ENCODE measurements around the gene HOXA1.

Gene HOXA1

GRCh38 chr7:27095897-27096767 is at the start of gene HOXA1:
Gene HOXA1 (minus strand): TSS chr7:27096000. CDS start chr7:27095912, 88 bp downstream.
- no peak for DNase-seq

GRCh38 chr7:27145165-27145913 is 49.5 kb upstream of the HOXA1 start:
- DNase-seq, result no peak

DNA sequence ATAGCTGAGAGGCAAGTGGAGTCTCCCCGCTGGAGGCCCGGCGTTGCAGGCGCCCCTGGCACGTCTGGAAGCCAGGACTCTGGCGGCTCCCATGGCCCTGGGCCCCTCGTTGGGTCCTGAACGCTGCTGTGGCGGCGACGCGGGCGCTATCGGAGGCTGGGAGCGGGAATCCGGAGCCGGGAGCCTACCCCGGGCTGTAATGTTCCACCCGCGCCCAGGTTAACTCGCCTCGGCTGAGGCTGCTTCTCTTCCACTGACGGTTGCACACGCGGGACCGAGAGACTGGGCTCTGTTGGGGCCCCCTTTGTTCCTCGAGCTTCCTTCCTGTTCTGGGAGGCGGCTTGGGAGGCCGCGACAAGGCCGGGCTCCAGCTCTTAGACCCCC is 49.0 kb upstream of the HOXA1 start:
- no peak for DNase-seq

DNA sequence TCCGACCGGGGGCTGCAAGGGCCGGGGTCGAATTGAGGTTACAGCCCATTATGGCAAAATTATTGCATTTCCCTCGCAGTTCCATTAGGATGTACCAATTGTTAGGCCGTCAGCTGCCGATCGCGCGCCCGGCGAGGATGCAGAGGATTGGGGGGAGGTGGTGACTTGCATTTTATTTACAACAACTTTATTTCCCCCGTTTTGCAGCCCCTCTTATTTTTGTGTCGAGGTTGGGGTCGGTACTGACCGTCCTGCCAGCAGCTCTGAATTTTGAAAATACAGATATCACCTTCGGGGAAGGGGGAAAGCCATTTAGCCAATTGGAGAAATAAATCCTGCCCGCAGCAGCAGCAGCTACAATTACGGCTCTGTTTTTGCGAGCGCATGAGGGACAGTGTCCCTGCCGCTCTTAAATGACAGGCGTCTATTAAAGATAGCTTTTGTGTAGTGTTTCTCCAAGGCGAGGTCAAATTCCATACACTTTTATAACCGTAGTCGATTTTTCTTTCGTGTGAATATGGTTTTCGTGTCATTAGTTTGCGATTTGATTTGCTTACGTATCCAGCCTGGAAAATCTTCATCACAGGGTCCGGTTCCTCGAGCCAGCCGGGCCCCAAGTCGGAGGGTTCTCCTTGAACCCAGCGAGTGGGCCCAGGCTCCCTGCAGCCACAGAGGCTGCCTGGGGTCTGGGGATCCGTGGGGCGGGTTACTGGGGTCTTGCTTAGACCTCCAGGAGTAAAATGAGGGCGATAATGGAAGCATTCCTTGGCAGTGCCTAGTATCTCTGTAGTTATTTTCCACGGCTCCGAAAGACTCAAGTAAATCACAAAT is 48.4 kb upstream of the HOXA1 start:
- DNase-seq, result no peak

- DNase-seq, result no peak
These were observed 47.5 kb upstream of the HOXA1 start, which contains the start of gene HOXA5 for GRCh38 chr7:27143023-27143949. Gene HOXA5 (minus strand): TSS chr7:27143681. CDS start chr7:27143607, 74 bp downstream.

DNA sequence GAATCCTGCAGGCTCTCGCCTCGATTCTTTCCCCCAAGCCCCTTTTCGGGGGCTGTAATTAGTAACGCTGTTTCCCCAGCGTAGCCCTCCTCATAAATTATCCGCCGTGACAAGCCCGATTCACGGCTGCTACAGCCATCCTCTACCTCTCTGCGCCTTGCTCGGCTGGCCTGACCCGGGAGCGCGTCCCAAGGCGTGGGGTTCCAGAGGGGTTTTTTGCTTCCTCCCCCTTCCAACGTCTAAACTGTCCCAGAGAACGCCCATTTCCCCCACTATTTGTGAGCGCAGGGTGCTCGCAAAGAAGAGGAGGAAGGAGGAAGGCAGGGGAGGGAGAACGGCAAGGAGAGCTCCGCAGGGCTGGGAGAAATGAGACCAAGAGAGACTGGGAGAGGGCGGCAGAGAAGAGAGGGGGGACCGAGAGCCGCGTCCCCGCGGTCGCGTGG is 46.8 kb upstream of the HOXA1 start:
- DNase-seq, result no peak

DNA sequence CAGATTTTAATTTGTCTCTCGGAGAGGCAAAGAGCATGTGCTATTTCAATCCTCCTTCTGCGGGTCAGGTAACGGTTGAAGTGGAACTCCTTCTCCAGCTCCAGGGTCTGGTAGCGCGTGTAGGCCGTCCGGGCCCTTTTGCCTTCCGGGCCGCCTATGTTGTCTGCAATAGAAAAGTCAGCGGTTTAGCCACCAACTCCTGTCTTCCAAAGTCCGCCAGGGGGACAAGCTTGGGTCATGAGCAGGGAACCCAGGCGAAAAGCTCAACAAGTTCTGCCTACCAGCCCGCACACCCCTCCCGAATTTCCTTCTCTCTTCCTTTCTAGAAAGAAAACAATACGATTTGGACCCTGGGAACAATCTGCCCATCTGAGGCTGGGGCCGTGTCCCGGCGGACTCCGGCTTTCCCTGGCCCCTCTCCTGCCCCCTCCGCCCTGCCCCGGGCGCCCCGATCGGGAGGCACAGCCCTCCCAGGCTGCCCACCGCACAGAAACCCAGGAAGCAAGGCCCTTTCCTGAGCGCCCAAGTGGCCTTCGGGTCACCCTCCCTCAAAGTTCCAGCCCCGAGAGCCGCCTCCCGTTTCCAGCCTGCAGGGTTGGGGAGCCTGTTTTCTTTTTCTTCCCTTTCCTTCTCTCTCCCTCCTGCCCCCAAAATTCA is 46.3 kb upstream of the HOXA1 start:
- DNase-seq, result no peak

- no peak for DNase-seq
These were observed 45.5 kb upstream of the HOXA1 start for GRCh38 chr7:27141137-27141922.

DNA sequence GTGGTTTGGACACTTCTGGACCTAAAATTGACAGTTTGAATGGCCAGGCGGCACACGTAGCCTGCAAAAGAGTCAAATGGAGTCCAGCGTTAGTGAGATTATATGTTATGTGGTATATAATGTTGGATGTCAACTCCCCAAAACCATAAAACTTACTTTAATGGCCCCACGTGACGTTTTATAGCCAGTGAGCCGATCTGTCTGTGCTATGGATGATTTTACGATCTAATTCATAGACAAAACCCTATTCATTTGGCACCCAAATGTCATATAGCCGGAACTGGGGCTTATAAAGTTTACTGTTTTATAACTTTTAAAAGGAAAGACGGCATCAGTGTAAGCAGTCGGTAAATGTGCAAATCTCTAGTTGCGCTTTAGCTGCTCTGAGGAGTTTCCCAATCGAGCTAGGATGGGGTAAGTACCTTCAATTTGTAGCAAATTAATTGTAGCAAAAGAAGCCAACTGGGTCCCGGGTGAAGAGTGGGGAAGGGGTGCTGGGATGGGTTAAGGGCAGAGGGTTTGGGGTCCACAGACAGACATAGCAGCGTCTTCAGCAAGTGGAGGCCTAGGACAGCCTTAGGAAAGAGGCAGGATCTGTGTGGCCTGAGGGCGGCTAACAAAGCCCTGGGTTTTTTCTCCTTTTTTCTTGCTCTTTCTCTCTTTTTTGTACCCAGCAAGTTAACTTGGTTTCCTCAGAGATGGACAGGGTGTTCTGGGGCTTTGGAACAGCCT is 44.5 kb upstream of the HOXA1 start:
- DNase-seq, result no peak

GRCh38 chr7:27139334-27140125 is 43.7 kb upstream of the HOXA1 start:
- DNase-seq, result no peak

DNA sequence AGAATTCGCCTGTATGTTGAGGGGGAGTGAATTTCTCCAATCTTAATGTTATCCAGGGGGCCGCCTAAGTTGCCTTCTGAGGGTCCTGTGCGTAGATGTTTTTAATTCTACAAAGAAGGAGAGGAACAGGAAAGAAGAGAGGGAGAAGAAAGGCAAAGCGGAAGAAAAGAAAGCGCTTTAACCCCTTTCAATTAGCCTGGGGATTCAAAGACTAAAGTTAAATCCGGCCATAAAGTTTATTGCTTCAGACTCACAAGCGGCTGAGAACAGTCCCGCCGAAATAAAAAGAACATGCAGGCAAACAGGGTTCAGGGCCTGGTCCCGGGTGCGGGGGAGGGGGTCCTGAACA is 43.2 kb upstream of the HOXA1 start:
- DNase-seq, result no peak

DNA sequence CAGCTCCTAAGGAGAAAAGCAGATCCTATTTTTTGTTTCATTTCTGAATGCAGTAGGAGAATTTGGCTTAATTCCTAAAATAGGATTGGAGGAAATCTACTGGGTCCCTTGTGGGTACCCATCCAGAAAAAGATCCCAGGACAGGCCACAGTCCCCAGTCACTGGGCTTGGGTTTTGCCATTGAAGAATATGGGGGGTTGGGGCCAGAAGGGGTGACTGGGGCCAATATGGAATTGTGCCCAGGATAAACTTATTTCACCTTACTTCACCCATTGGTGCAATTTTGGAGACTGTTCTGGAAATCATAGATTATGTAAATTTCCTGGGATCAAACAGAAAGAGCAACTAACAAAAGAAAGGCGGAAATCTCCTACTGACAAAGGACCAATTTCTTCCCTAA is 42.7 kb upstream of the HOXA1 start:
- no peak for DNase-seq

- no peak for DNase-seq
These were observed 42.0 kb upstream of the HOXA1 start for GRCh38 chr7:27137640-27138315.

DNA sequence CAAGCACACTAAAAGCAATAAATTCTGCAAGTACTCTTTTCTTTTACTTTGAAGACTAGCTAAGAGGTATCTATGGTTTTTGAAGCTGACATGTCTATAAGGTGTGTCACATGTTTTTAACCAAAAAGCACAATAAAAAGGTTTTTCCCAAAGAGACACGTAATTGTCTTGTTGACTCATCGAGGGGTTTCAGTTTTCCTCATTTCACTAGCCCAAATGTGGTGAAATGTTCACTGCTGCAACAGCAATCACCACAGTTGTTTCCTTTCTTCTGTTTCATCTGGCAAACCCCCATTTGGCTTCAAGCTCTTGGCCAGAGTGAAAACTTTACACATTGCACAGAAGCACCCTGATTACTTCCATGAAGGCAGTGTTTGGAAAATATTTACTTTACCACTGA is 38.6 kb upstream of the HOXA1 start:
- DNase-seq, result no peak

DNA sequence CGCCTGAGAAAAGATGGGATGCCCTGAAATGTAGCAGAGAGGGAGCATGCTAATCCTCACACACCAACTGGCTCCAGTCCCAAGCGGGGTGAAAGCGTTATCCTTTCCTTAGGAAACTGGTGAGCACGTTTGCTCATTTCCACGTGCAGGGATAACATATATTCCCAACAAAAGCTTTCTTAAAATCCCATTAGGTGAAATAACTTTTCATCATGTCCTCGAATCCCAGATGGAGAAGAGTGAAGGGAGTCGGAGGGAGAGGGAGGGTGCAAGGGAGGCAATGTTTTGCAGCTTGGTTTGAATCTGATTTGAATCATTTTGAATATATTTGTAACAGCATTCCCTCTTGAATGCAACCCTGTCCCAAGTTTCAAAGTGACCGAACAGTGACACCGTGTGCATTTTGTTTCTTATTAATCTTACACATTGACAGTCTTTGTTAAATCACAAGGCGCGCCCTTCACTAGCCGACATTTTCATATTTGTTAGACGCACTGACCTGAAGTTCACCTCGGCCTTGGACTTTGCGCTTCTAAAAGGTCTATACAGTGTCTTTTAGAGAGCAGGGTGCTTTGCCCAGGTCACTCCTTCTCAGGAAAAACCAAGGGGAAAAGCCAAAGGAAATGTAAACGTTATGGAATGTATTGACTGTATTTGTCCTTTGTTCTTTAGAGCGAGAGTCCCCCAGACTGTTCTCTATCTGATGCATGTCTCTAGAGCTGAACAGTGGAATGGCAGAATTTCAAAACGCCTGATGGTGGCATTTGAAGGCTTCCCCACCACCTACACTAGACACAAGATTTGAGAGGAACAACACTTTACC is 37.8 kb upstream of the HOXA1 start:
- no peak for DNase-seq

- no peak for DNase-seq
These were observed 37.2 kb upstream of the HOXA1 start for GRCh38 chr7:27132978-27133377.

- no peak for DNase-seq
These were observed 36.4 kb upstream of the HOXA1 start for GRCh38 chr7:27132214-27132613.

DNA sequence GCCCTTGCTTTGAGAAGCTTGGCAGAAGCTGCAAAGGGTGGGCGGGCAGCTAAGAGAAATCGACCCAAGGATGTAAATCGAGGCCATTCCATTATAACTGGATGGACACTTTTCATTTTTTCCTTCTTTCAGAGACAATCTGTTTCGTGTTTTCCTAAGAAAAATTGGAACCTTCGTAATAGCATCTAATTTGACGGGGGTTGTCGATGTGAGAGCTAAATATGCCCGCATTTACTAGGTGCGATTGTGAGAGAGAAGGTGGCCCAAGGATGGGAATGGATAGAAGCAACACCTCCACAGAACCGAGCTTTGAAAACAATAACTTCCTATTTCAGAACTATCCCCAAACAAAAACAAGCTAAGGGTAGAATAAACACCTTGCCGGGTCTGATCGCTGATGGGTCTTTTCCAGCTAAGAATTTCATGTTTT is 35.6 kb upstream of the HOXA1 start:
- no peak for DNase-seq
